Smooth muscle cell (in vitro differentiated cells): Measurements from ENCODE around the gene DDX17. TPM values are rescaled to one million over a fixed set of nuclear protein-coding genes. Genes with fewer than 3 reads are reported as not detected.

Source experiments
- DNase-seq: peaks from one replicate; lab custom pipeline; 2025; ENCODE audit not compliant: unreplicated experiment; lab: John Stamatoyannopoulos, UW
- H2AFZ ChIP-seq: fragments of 200-600 bp; sonication (generic); 2 replicates; pipeline ENCODE4 v1.6.0; 2016; ENCODE audit warnings: antibody characterized with exemption, low read depth, mild to moderate bottlenecking
- H3F3A ChIP-seq: fragments of 200-600 bp; sonication (generic); 2 replicates; pipeline ENCODE4 v1.6.0; 2017; ENCODE audit warnings: antibody characterized with exemption, low read depth
- H3K27ac ChIP-seq: fragments of 200-600 bp; sonication (generic); 2 replicates; pipeline ENCODE4 v1.5.1; 2016; ENCODE audit warnings: low read depth, mild to moderate bottlenecking
- H3K27me3 ChIP-seq: fragments of 200-600 bp; sonication (generic); 2 replicates; pipeline ENCODE4 v1.6.1; 2016; ENCODE audit warnings: low read depth, mild to moderate bottlenecking
- H3K36me3 ChIP-seq: fragments of 200-600 bp; sonication (generic); 2 replicates; pipeline ENCODE4 v1.5.1; 2016; ENCODE audit warnings: low read depth
- H3K4me1 ChIP-seq: fragments of 200-600 bp; sonication (generic); 2 replicates; pipeline ENCODE4 v1.5.1; 2016; ENCODE audit warnings: low read depth
- H3K4me2 ChIP-seq: fragments of 200-600 bp; sonication (generic); 2 replicates; pipeline ENCODE4 v1.6.0; 2016; ENCODE audit warnings: mild to moderate bottlenecking
- H3K4me3 ChIP-seq: fragments of 200-600 bp; sonication (generic); 2 replicates; pipeline ENCODE4 v1.5.1; 2016; ENCODE audit warnings: mild to moderate bottlenecking
- H3K79me2 ChIP-seq: fragments of 200-600 bp; sonication (generic); 2 replicates; pipeline ENCODE4 v1.6.0; 2016; ENCODE audit warnings: low read depth, mild to moderate bottlenecking
- H3K9ac ChIP-seq: fragments of 200-600 bp; sonication (generic); 2 replicates; pipeline ENCODE4 v1.6.0; 2016; ENCODE audit warnings: low read depth
- H3K9me3 ChIP-seq: fragments of 200-600 bp; sonication (generic); replicated peaks from 2 replicates; pipeline ENCODE4 v1.5.1; 2016; ENCODE audit warnings: low read depth
- H4K20me1 ChIP-seq: fragments of 200-600 bp; sonication (generic); 2 replicates; pipeline ENCODE4 v1.6.0; 2016; ENCODE audit warnings: low read depth
- WGBS: methylation state at CpG from one replicate; pipeline ENCODE4 v1.1.7; 2016; ENCODE audit warnings: low lambda C conversion rate; 5-methylcytosine and 5-hydroxymethylcytosine counted together
- polyA plus RNA-seq: library from polyadenylated mRNA; unstranded; fragments of >200 nt; fragmentation: Nextera tagmentation; extraction: Ambion mirVana; gene quantifications from 2 replicates; pipeline ENCODE4 v1.2.1, GENCODE V29; 2016
- total RNA-seq: library from RNA; depleted of rRNA; stranded (reverse); fragments of >200 nt; gene quantifications from 2 replicates; pipeline ENCODE4 v1.2.3, GENCODE V29; 2014
- TF ChIP-seq, protein P1 (sequence below): fragments of 200-600 bp; sonication (generic); IDR thresholded peaks from 2 replicates; pipeline ENCODE4 v1.5.1; 2017; ENCODE audit warnings: borderline replicate concordance, mild to moderate bottlenecking, antibody characterized with exemption; ENCODE audit not compliant: insufficient read depth, poor library complexity, severe bottlenecking

The DDX17 gene
- total and polyA plus RNA-seq, 2 experiments from 2014 or later: 11.5 to 182 TPM

DNA sequence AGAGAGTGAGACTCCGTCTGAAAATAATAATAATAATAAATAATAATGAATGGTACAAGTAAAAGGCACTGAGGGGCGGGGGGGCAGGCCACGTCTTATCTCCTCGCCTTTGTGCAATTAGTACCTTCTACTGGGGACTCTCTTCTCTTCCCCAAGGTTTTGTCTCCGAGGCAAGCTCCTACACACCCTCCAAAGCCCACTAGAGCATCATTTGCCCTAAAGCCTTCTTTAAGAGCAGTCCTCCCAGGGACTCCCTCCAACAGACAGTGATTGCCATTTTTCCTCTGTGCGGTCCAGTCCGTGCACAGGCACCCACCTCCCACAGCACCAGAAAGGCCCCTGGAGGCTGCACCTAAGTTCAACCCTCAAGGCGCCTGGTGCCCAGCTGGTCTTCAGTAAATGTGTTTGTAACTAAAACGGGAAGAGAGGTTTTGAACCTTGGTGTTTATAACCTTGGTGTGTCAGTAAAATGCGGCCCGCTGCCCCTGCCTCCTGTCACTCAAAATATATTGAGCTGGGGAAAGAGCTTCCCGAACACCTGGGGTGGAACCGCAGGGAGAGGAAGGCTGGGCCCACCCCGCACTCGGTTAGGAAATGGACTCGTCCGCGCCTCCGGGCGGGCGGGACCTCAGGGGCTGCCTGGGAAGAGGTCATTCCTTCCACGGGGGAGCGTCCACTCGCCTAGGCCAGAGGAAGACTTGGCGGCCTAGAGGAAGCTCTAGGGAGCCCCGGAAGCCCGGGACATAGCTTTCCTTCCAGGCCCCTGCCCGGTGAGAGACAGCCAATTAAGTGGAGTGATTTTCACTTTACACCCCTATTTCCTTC, 42.9 kb downstream of the DDX17 start:
- no peaks in the 10 kb centered on the region for H3K36me3 ChIP-seq
- peak overlapping the region; percentile 73 for H3K4me2 ChIP-seq
- WGBS: 35% methylated on average over 25 of the region's 28 CpGs
- H3K9me3 ChIP-seq: no peaks in the 10 kb centered on the region
- DNase-seq: no peak
- no peak overlapping the region for H3K27ac ChIP-seq
- no peaks in the 10 kb centered on the region for H4K20me1 ChIP-seq
- peak overlapping the region; percentile 72 for H2AFZ ChIP-seq
- H3K27me3 ChIP-seq: peaks cover 16% of the 10 kb centered on the region
- H3K79me2 ChIP-seq: peaks cover 3% of the 10 kb centered on the region
- peaks cover 5% of the 10 kb centered on the region for H3F3A ChIP-seq
- H3K4me1 ChIP-seq: peaks cover 18% of the 10 kb centered on the region
- peak overlapping the region; percentile 28 for H3K4me3 ChIP-seq
- TF ChIP-seq, protein P1, sequence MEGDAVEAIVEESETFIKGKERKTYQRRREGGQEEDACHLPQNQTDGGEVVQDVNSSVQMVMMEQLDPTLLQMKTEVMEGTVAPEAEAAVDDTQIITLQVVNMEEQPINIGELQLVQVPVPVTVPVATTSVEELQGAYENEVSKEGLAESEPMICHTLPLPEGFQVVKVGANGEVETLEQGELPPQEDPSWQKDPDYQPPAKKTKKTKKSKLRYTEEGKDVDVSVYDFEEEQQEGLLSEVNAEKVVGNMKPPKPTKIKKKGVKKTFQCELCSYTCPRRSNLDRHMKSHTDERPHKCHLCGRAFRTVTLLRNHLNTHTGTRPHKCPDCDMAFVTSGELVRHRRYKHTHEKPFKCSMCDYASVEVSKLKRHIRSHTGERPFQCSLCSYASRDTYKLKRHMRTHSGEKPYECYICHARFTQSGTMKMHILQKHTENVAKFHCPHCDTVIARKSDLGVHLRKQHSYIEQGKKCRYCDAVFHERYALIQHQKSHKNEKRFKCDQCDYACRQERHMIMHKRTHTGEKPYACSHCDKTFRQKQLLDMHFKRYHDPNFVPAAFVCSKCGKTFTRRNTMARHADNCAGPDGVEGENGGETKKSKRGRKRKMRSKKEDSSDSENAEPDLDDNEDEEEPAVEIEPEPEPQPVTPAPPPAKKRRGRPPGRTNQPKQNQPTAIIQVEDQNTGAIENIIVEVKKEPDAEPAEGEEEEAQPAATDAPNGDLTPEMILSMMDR: no peak
- no peak overlapping the region for H3K9ac ChIP-seq

DNA sequence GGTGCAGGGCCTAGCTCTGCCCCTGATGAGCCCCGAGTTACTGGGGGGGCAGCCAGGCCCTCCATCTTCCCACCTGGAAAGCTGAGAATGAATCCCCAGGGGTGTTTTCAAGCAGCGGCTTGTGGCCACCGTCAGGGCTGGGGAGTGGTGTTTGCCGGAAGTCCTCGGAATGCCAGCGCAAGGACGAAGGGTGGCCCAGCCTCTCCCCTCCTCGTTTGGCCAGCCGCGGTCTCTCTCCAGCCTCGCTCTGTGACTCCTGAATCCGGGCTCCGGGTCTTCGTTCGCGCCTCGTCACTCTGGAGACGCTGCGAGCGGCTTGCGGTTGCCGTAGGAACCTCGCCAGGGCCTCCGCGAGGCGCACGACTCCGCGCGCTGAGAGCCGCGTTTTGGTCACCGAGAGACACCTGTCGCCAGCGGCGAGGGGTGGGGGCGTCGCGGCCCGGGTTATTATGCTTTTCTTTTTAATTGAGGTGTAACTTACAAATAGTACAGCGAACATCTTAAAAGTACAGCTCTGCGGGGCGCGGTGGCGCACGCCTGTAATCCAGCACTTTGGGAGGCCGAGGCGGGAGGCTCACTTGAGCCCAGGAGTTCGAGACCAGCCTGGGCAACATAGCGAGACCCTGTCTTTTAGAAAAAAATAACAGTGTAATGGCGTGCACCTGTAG, 44.6 kb downstream of the DDX17 start:
- Histone ChIP-seq H3K27ac (no peak overlapping the region), H3K9ac (no peak overlapping the region), H3K9me3 (no peaks in the 10 kb centered on the region), H3F3A (no peaks in the 10 kb centered on the region), H3K27me3 (peaks cover 17% of the 10 kb centered on the region), H3K79me2 (no peaks in the 10 kb centered on the region), H2AFZ (no peak overlapping the region), H3K36me3 (no peaks in the 10 kb centered on the region), H4K20me1 (no peaks in the 10 kb centered on the region), H3K4me3 (peak overlapping the region; percentile 13), H3K4me2 (peak overlapping the region; percentile 78), H3K4me1 (peaks cover 12% of the 10 kb centered on the region)
- 19% methylated on average over 51 of the region's 51 CpGs for WGBS
- TF ChIP-seq, protein P1: no peak
- DNase-seq: peak; percentile 27

DNA sequence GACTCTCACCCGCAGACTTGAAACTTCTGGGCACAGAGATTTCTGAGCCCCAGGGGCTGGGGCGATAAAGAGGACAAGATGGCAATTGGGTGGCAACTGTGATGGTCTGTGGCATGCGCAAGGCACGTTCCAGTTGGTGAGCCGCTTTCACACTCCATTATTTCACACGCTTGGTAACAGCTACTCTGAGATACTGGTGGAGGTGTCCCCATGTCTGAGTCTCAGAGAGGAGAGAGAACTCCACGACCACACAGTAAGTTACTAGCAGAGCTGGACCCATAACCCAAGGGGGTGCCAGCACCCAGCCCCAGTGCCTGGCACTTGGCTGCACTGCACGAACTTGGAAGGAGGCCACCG, 45.1 kb downstream of the DDX17 start:
- Histone ChIP-seq H3K4me2 (peak overlapping the region; percentile 78), H3K79me2 (no peaks in the 10 kb centered on the region), H3K9ac (no peak overlapping the region), H4K20me1 (no peaks in the 10 kb centered on the region), H3K36me3 (no peaks in the 10 kb centered on the region), H3K4me3 (peak overlapping the region; percentile 13), H3K9me3 (no peaks in the 10 kb centered on the region), H3K4me1 (peaks cover 12% of the 10 kb centered on the region), H3K27me3 (peaks cover 22% of the 10 kb centered on the region), H2AFZ (no peak overlapping the region), H3K27ac (no peak overlapping the region), H3F3A (no peaks in the 10 kb centered on the region)
- WGBS: 58% methylated on average over 9 of the region's 9 CpGs
- no peak for DNase-seq
- TF ChIP-seq, protein P1: no peak
